ENCODE results near the gene ARMCX1.
A peak's percentile ranks its signal among the peaks of the same experiment; 100 is the strongest.

The ARMCX1 gene

DNA sequence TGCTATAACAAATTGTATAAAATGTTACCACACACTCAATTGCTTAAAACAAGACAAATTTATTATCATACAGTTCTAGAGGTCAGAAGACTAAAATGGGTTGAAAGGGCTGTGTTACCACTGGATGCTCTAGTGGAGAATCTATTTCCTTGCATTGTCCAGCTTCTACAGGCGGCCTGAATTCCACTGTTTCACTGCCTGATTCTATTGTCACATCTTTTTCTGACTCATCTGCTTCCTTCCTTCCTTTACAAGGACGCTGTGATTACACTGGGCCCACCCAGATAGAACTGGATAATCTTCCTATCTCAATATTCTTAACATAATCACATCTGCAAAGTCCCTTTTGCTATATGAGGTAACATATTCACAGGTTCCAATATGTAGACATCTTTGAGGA lies 19.4 kb upstream of the ARMCX1 start:
- Histone ChIP-seq H3K79me1 (ENCODE audit: low read length) (no peaks in the 10 kb centered on the region), H2BK12ac (ENCODE audit: low read length) (no peak overlapping the region), H3K27me3 (ENCODE audit: insufficient read depth, low read length) (no peaks in the 10 kb centered on the region), H3K79me2 (ENCODE audit: control insufficient read depth, insufficient read depth, low read length, poor library complexity) (no peaks in the 10 kb centered on the region), H3K36me3 (ENCODE audit: control insufficient read depth in 1 of 2, insufficient read depth in 2 of 2, low read length in 2 of 2) (no peaks in the 10 kb centered on the region), H3K27ac (ENCODE audit: low read depth, low read length) (no peak overlapping the region), H3K9me3 (ENCODE audit: insufficient read depth, low read depth, low read length) (no peaks in the 10 kb centered on the region), H3K14ac (ENCODE audit: low read length) (no peak overlapping the region), H4K91ac (ENCODE audit: low read depth, low read length) (no peak overlapping the region), H3K9ac (ENCODE audit: low read length) (no peak overlapping the region), H2BK120ac (ENCODE audit: insufficient read depth, low read length, poor library complexity) (no peak overlapping the region), H3K4me2 (ENCODE audit: low read length) (no peak overlapping the region), H3K18ac (ENCODE audit: low read length) (no peak overlapping the region), H3K4me3 (ENCODE audit: low read depth, low read length) (no peak overlapping the region), H3K4ac (ENCODE audit: low read depth, low read length) (no peak overlapping the region), H3K4me1 (ENCODE audit: control insufficient read depth in 1 of 2, insufficient read depth in 2 of 2, low read length in 2 of 2) (no peaks in the 10 kb centered on the region), H3K23ac (ENCODE audit: low read length) (no peak overlapping the region), H2AK5ac (ENCODE audit: low read length) (no peak overlapping the region), H4K12ac (ENCODE audit: low read depth, low read length) (no peak overlapping the region), H4K8ac (ENCODE audit: low read depth, low read length) (no peak overlapping the region), H2BK5ac (ENCODE audit: low read depth, low read length, poor library complexity) (no peak overlapping the region), H2AFZ (ENCODE audit: insufficient read depth, low read length, poor library complexity) (no peak overlapping the region)
- DNase-seq = no peak
- no CpG with 5 or more reads among the region's 2 CpGs for WGBS (ENCODE audit: extremely low coverage, insufficient coverage, insufficient read length)

DNA sequence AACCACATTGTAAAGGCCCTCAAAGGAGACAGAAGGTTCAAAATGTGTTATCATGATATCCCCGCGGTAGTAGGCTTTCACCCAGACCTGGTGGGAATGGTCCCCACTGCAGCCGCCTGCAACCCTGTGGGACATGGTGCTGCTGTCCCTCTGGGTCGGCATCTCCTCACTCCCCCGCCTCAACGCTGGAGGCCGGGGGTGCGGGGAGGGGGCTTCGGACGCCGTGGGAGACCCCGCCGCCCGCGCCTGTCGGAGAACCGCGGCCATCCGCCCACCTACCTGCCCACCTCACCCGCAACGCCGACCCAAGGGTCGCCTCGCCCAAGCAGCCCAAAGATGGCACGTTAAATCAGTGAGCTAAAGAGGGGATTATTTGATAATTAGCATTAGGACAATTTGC lies 11.2 kb upstream of the ARMCX1 start:
- H3K36me3 ChIP-seq (ENCODE audit: control insufficient read depth in 1 of 2, insufficient read depth in 2 of 2, low read length in 2 of 2) = no peaks in the 10 kb centered on the region
- H4K8ac ChIP-seq (ENCODE audit: low read depth, low read length) = no peak overlapping the region
- no peak overlapping the region for H2AFZ ChIP-seq (ENCODE audit: insufficient read depth, low read length, poor library complexity)
- H3K79me1 ChIP-seq (ENCODE audit: low read length) = no peaks in the 10 kb centered on the region
- H2BK5ac ChIP-seq (ENCODE audit: low read depth, low read length, poor library complexity) = no peak overlapping the region
- H3K23ac ChIP-seq (ENCODE audit: low read length) = no peak overlapping the region
- H4K12ac ChIP-seq (ENCODE audit: low read depth, low read length) = no peak overlapping the region
- H3K9me3 ChIP-seq (ENCODE audit: insufficient read depth, low read depth, low read length) = no peaks in the 10 kb centered on the region
- H3K4me1 ChIP-seq (ENCODE audit: control insufficient read depth in 1 of 2, insufficient read depth in 2 of 2, low read length in 2 of 2) = no peaks in the 10 kb centered on the region
- H3K79me2 ChIP-seq (ENCODE audit: control insufficient read depth, insufficient read depth, low read length, poor library complexity) = no peaks in the 10 kb centered on the region
- H3K18ac ChIP-seq (ENCODE audit: low read length) = no peak overlapping the region
- H3K27ac ChIP-seq (ENCODE audit: low read depth, low read length) = no peak overlapping the region
- H3K14ac ChIP-seq (ENCODE audit: low read length) = no peak overlapping the region
- H3K27me3 ChIP-seq (ENCODE audit: insufficient read depth, low read length) = no peaks in the 10 kb centered on the region
- H2AK5ac ChIP-seq (ENCODE audit: low read length) = no peak overlapping the region
- no peak overlapping the region for H2BK12ac ChIP-seq (ENCODE audit: low read length)
- H3K4ac ChIP-seq (ENCODE audit: low read depth, low read length) = no peak overlapping the region
- no peak overlapping the region for H3K4me3 ChIP-seq (ENCODE audit: low read depth, low read length)
- no CpG with 5 or more reads among the region's 25 CpGs for WGBS (ENCODE audit: extremely low coverage, insufficient coverage, insufficient read length)
- no peak for DNase-seq
- H3K4me2 ChIP-seq (ENCODE audit: low read length) = no peak overlapping the region
- no peak overlapping the region for H3K9ac ChIP-seq (ENCODE audit: low read length)
- no peak overlapping the region for H4K91ac ChIP-seq (ENCODE audit: low read depth, low read length)
- H2BK120ac ChIP-seq (ENCODE audit: insufficient read depth, low read length, poor library complexity) = no peak overlapping the region

DNA sequence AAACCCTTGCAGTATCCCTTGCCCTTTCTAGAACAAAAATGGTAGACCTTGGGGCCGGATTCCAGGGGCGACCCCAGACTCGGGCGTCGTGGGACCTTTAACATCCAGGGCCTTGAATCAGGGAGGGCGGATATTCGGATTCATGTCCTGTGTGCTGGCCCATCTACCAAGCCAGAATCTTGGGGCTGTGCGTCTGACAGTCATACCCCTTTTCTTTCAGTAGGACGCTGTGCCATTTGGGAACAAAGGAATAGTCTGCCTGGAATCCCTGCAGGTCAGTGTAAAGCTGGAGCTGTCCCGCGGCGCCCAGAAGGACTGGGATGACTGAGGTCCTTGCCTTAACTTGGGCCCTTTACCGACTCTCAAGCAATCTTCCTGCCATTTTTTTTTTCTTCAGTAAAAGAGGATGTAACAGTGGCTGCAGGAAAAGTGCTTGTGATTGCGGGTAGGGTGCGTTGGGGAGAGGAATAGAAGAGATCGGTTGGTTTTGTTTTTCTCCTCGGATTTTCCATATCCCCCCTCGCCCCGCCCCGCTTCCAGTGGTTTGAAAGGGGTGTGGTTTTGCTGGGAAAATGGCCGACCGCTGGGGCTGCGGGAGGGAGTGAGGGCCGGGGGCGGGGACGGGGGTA lies 518 bp downstream of the ARMCX1 start:
- H3K9me3 ChIP-seq (ENCODE audit: insufficient read depth, low read depth, low read length) = no peaks in the 10 kb centered on the region
- H3K4me2 ChIP-seq (ENCODE audit: low read length) = peak overlapping the region; percentile 75
- peak overlapping the region; percentile 37 for H2AK5ac ChIP-seq (ENCODE audit: low read length)
- H2BK120ac ChIP-seq (ENCODE audit: insufficient read depth, low read length, poor library complexity) = peak overlapping the region; percentile 43
- no CpG with 5 or more reads among the region's 26 CpGs for WGBS (ENCODE audit: extremely low coverage, insufficient coverage, insufficient read length)
- peak overlapping the region; percentile 92 for H3K18ac ChIP-seq (ENCODE audit: low read length)
- no peak overlapping the region for H3K23ac ChIP-seq (ENCODE audit: low read length)
- no peaks in the 10 kb centered on the region for H3K27me3 ChIP-seq (ENCODE audit: insufficient read depth, low read length)
- peak overlapping the region; percentile 83 for H4K91ac ChIP-seq (ENCODE audit: low read depth, low read length)
- DNase-seq = no peak
- peaks cover 0 to 2% of the 10 kb centered on the region in 2 experiments for H3K4me1 ChIP-seq (ENCODE audit: control insufficient read depth in 1 of 2, insufficient read depth in 2 of 2, low read length in 2 of 2)
- peak overlapping the region; percentile 91 for H2BK5ac ChIP-seq (ENCODE audit: low read depth, low read length, poor library complexity)
- no peak overlapping the region for H2BK12ac ChIP-seq (ENCODE audit: low read length)
- peak overlapping the region; percentile 85 for H3K14ac ChIP-seq (ENCODE audit: low read length)
- peaks cover 8% of the 10 kb centered on the region for H3K79me1 ChIP-seq (ENCODE audit: low read length)
- H3K79me2 ChIP-seq (ENCODE audit: control insufficient read depth, insufficient read depth, low read length, poor library complexity) = peaks cover 5% of the 10 kb centered on the region
- peak overlapping the region; percentile 73 for H3K9ac ChIP-seq (ENCODE audit: low read length)
- H4K12ac ChIP-seq (ENCODE audit: low read depth, low read length) = peak overlapping the region; percentile 87
- peak overlapping the region; percentile 83 for H2AFZ ChIP-seq (ENCODE audit: insufficient read depth, low read length, poor library complexity)
- peak overlapping the region; percentile 70 for H3K4me3 ChIP-seq (ENCODE audit: low read depth, low read length)
- H3K36me3 ChIP-seq (ENCODE audit: control insufficient read depth in 1 of 2, insufficient read depth in 2 of 2, low read length in 2 of 2) = peaks cover 7 to 9% of the 10 kb centered on the region in 2 experiments
- peak overlapping the region; percentile 83 for H3K4ac ChIP-seq (ENCODE audit: low read depth, low read length)
- H4K8ac ChIP-seq (ENCODE audit: low read depth, low read length) = peak overlapping the region; percentile 91
- peak overlapping the region; percentile 54 for H3K27ac ChIP-seq (ENCODE audit: low read depth, low read length)

GRCh38 chrX:101551380-101551767 lies 1.0 kb downstream of the ARMCX1 start:
- H3K36me3 ChIP-seq (ENCODE audit: control insufficient read depth in 1 of 2, insufficient read depth in 2 of 2, low read length in 2 of 2) = peaks cover 7 to 9% of the 10 kb centered on the region in 2 experiments
- peaks cover 5% of the 10 kb centered on the region for H3K79me2 ChIP-seq (ENCODE audit: control insufficient read depth, insufficient read depth, low read length, poor library complexity)
- peak overlapping the region; percentile 58 for H2BK12ac ChIP-seq (ENCODE audit: low read length)
- no peak overlapping the region for H3K4me3 ChIP-seq (ENCODE audit: low read depth, low read length)
- H2BK120ac ChIP-seq (ENCODE audit: insufficient read depth, low read length, poor library complexity) = no peak overlapping the region
- peak overlapping the region; percentile 69 for H3K4ac ChIP-seq (ENCODE audit: low read depth, low read length)
- peak overlapping the region; percentile 43 for H4K12ac ChIP-seq (ENCODE audit: low read depth, low read length)
- H3K27me3 ChIP-seq (ENCODE audit: insufficient read depth, low read length) = no peaks in the 10 kb centered on the region
- peak overlapping the region; percentile 83 for H2AFZ ChIP-seq (ENCODE audit: insufficient read depth, low read length, poor library complexity)
- H3K9ac ChIP-seq (ENCODE audit: low read length) = no peak overlapping the region
- H3K79me1 ChIP-seq (ENCODE audit: low read length) = peaks cover 8% of the 10 kb centered on the region
- peak overlapping the region; percentile 40 for H2BK5ac ChIP-seq (ENCODE audit: low read depth, low read length, poor library complexity)
- H3K14ac ChIP-seq (ENCODE audit: low read length) = peak overlapping the region; percentile 66
- no peak overlapping the region for H3K23ac ChIP-seq (ENCODE audit: low read length)
- WGBS (ENCODE audit: extremely low coverage, insufficient coverage, insufficient read length) = no CpG with 5 or more reads among the region's 10 CpGs
- no peak overlapping the region for H2AK5ac ChIP-seq (ENCODE audit: low read length)
- H3K4me1 ChIP-seq (ENCODE audit: control insufficient read depth in 1 of 2, insufficient read depth in 2 of 2, low read length in 2 of 2) = peaks cover 0 to 2% of the 10 kb centered on the region in 2 experiments
- H4K91ac ChIP-seq (ENCODE audit: low read depth, low read length) = peak overlapping the region; percentile 37
- H4K8ac ChIP-seq (ENCODE audit: low read depth, low read length) = peak overlapping the region; percentile 70
- no peak for DNase-seq
- no peak overlapping the region for H3K27ac ChIP-seq (ENCODE audit: low read depth, low read length)
- no peak overlapping the region for H3K18ac ChIP-seq (ENCODE audit: low read length)
- H3K4me2 ChIP-seq (ENCODE audit: low read length) = peak overlapping the region; percentile 50
- H3K9me3 ChIP-seq (ENCODE audit: insufficient read depth, low read depth, low read length) = no peaks in the 10 kb centered on the region
